ENCODE results near the gene CADPS. TPM values are rescaled to one million over a fixed set of nuclear protein-coding genes. Genes with fewer than 3 reads are reported as not detected.

The CADPS gene
- total RNA-seq, 1 donor from 2014 or later = 0.45 TPM

DNA sequence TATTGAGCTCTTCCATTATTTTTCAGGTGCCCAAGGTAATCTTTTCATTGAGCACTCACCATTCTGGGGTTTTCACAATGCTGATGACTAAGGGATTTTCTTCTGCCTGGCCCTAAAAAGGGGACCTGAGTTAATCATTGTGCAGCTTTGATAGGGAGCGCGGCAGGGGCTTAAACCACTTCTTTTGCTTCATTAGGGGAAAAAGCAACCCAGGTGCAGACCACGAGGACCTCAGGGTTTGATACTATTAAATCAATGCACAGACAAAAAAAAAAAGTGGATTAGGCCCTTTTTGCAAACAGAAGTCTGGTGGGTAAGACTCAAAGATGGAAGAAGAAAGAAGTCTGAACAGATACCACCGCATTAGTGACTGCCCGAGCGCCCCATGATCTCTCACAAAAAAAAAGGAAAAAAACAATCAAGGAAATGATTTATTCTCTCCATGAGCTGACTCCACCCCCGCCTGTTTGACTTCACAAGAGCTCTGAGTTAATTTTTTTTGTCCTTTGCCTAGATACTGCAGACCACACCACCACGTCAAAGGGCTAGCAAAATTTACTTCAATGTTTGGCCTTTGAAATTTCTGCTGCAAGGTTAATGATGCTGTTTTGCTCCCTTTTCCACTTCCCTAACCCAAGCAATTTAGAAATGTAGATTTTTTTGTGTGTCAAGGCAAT is 423.9 kb downstream of the CADPS start:
- DNase-seq (ENCODE audit: low spot score) = no peak

- no peak for DNase-seq (ENCODE audit: low spot score)
These were observed 428.8 kb downstream of the CADPS start for GRCh38 chr3:62446337-62446940.

GRCh38 chr3:62445275-62445674 is 429.9 kb downstream of the CADPS start:
- no peak for DNase-seq (ENCODE audit: low spot score)

GRCh38 chr3:62439978-62440377 is 435.2 kb downstream of the CADPS start:
- DNase-seq (ENCODE audit: low spot score) = no peak

- no peak for DNase-seq (ENCODE audit: low spot score)
These were observed 435.9 kb downstream of the CADPS start for GRCh38 chr3:62439176-62439813.

GRCh38 chr3:62436785-62437184 is 438.4 kb downstream of the CADPS start:
- no peak for DNase-seq (ENCODE audit: low spot score)

- DNase-seq (ENCODE audit: low spot score) = no peak
These were observed 441.8 kb downstream of the CADPS start for GRCh38 chr3:62433396-62433795.

- no peak for DNase-seq (ENCODE audit: low spot score)
These were observed 454.0 kb downstream of the CADPS start for GRCh38 chr3:62421207-62421606.

DNA sequence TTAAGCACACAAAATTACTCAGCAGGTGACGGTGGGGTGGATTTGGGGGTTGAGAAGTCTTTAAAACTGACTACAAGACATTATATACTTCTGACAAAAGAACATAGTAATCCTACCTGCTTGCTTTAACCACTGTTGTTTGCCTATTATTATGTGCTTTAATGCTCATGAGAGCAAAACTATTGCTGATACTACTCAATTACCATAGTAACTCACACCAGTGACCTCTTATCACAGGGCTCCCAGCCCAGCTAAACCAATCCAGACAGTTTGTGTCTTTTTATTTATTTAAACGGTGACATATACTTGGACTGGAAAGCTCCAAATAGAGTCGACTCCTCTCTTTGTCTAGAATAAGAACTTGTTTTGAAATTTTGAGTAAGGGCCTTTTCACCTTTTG is 459.1 kb downstream of the CADPS start:
- no peak for DNase-seq (ENCODE audit: low spot score)

- no peak for DNase-seq (ENCODE audit: low spot score)
These were observed 459.9 kb downstream of the CADPS start for GRCh38 chr3:62415312-62415801.

- DNase-seq (ENCODE audit: low spot score) = no peak
These were observed 460.4 kb downstream of the CADPS start for GRCh38 chr3:62414786-62415185.

DNA sequence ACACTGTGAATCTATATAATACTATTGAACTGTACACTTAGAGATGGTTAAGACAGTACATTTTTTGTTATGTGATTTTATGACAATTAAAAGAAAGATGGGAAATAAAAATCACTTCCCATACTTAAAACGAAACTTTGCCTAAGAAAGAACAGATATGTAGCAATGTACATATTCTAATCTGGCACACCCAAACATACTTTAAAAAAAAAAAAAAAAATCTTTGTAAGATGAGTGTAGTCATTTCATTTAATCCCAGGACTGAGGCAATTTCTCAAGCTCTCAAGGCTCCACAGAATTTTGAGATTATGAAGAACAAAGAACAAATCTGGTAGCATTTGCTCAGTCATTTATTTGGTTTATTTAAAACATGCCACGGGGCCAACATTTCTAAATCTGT is 461.5 kb downstream of the CADPS start:
- no peak for DNase-seq (ENCODE audit: low spot score)

GRCh38 chr3:62406945-62407344 is 468.3 kb downstream of the CADPS start:
- no peak for DNase-seq (ENCODE audit: low spot score)

- no peak for DNase-seq (ENCODE audit: low spot score)
These were observed 469.6 kb downstream of the CADPS start for GRCh38 chr3:62405566-62405965.

DNA sequence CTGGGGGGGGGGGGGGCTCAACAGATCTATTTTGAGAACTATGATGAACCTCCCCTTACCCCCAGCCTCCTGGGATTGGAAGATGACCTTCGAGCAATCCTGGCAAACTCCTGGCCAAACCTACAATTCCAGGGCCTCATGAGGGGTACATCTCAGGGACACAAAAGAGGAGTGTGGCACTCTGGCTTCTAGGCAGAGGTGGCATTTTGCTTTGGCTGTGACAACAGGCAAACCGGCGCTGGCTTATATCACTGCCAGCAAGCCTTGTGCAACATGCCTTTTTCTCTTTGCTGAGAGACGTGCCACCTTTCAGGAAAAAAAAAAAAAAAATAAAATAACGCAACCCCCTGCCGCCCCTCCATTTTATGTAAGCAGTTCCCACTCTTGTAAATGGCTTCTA is 470.1 kb downstream of the CADPS start:
- DNase-seq (ENCODE audit: low spot score) = no peak

GRCh38 chr3:62404321-62404720 is 470.9 kb downstream of the CADPS start:
- no peak for DNase-seq (ENCODE audit: low spot score)

- DNase-seq (ENCODE audit: low spot score) = no peak
These were observed 471.5 kb downstream of the CADPS start for GRCh38 chr3:62403765-62404164.

DNA sequence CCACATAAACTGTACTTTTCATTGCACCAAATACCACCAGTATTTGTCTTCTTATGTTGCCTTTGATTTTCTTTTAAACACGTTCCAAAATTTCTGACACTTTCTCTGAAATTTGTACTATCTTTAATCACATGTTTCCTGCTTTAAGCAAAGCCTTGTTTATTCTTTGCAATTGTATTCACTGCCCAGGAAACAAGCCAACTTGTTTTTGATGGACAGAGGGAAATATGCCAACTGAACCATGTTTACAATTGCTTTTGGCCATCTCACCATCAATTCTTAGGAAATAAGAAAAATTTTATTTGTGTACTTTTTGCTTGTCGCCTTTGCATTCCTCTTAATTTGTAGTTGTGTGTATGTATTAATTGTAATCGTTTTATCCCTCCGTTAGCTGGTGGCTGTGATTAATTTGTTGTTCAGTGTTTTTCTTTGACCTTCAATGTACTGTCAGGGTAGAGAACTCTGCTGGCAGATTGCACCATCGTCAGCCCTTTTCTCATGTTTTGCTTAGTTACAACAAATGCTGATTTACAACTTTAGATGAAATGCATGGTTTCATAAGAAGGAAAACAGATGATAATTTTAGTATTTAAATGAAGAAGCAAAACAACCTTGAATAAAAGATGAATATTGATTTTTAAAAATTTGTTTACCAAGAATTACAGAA is 482.5 kb downstream of the CADPS start:
- no peak for DNase-seq (ENCODE audit: low spot score)

DNA sequence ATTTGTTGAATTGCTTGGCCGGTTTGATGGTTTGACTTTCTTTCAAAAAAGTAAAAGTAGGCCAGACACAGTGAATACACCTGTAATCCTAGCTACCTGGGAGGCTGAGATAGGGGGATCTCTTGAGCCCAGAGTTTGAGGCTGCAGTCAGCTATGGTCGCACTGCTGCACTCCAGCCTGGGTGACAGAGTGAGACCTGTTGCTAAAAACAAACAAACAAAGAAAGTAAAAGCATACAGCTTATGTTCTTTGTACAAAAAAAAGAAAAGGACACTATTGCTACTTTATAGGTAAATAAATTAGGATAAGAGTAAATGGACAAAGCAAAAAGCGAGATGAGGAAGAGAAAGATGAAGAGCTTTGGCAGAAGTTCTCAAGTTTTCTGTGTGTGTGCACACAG is 488.0 kb downstream of the CADPS start:
- DNase-seq (ENCODE audit: low spot score) = no peak

- no peak for DNase-seq (ENCODE audit: low spot score)
These were observed 495.9 kb downstream of the CADPS start for GRCh38 chr3:62379321-62379798.

DNA sequence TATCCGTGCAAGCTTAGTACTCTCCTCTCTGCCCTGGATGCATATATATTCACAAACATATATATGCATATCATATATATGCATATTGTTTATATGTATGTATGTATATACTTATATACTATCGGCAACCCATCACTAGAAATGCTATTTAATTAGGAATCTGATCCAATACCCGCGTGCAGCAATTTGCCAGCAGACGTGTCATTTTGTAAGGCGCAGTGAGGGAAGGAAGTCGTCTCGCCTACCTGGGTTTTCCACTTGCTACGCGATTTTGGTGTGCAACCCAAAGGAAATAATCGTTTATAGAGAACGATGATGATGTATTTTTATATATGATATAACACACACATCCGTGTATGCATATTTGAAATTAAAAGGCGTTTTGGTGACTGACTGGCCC is 496.3 kb downstream of the CADPS start:
- no peak for DNase-seq (ENCODE audit: low spot score)

GRCh38 chr3:62378311-62378789 is 496.9 kb downstream of the CADPS start:
- no peak for DNase-seq (ENCODE audit: low spot score)
